HG03460 (cell line): ENCODE data around the gene MATCAP1.

Experiments
- ATAC-seq: cut with Tn5 transposase; IDR thresholded peaks from one replicate; pipeline ENCODE4 v1.9.1; 2021; ENCODE audit not compliant: unreplicated experiment

The MATCAP1 gene

DNA sequence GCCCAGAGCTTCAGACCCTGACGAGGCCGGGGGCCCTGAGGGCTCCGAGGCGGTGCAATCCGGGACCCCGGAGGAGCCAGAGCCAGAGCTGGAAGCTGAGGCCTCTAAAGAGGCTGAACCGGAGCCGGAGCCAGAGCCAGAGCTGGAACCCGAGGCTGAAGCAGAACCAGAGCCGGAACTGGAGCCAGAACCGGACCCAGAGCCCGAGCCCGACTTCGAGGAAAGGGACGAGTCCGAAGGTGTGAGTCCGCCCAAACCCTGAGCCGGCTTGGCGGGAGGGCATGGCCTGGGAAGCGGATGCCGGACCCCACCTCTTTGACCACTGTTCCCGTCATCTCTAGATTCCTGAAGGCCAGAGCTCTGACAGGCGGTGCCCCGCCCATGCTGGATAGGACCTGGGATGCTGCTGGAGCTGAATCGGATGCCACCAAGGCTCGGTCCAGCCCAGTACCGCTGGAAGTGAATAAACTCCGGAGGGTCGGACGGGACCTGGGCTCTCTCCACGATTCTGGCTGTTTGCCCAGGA is 9.0 kb downstream of the MATCAP1 start:
- ATAC-seq = no peak

DNA sequence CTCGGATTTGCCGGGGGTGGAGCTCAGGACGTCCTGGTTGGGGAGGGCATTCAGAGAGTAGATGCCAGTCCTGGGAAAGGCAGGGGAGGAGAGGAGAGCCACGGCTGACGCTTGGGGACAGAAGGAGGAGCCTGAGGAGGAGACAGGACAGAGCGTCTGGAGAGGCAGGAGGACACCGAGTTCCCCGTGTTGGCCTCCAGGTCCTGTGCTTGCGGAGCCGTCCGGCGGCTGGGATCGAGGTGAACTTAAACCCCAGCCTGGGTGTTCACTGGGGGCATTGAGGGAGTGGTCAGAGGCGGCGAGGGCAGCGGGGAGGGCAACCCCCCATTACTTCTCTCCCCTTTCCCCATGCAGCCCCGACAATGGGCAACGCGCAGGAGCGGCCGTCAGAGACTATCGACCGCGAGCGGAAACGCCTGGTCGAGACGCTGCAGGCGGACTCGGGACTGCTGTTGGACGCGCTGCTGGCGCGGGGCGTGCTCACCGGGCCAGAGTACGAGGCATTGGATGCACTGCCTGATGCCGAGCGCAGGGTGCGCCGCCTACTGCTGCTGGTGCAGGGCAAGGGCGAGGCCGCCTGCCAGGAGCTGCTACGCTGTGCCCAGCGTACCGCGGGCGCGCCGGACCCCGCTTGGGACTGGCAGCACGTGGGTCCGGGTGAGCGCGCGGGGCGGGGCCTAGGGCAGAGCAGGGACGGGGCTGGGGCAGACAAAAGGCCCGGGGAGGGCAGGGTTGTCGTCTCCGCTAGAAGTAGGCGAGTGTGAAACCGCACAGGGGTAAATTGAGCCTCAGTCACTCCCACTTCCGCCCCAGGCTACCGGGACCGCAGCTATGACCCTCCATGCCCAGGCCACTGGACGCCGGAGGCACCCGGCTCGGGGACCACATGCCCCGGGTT is 9.7 kb downstream of the MATCAP1 start:
- peak; percentile 38 for ATAC-seq

DNA sequence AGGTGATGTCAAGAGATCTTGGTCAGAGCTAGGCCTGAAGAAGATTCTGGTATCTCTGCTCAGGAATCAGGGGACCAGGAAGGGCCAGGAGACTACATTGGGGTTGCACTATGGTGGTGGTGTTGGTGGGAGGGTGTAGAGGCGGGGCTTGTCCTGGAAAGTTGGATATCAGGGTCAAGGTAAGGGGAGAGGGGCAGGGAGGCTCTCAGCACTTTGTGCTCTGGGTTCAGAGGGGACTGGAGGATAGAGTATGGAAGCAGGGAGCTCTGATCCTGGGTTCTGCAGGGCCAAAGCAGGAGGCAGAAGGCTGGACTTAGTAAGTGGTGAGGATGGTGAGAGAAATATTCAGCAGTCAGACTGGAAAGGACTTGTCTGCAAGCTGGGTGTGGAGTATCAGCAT is 10.4 kb downstream of the MATCAP1 start:
- ATAC-seq = no peak

DNA sequence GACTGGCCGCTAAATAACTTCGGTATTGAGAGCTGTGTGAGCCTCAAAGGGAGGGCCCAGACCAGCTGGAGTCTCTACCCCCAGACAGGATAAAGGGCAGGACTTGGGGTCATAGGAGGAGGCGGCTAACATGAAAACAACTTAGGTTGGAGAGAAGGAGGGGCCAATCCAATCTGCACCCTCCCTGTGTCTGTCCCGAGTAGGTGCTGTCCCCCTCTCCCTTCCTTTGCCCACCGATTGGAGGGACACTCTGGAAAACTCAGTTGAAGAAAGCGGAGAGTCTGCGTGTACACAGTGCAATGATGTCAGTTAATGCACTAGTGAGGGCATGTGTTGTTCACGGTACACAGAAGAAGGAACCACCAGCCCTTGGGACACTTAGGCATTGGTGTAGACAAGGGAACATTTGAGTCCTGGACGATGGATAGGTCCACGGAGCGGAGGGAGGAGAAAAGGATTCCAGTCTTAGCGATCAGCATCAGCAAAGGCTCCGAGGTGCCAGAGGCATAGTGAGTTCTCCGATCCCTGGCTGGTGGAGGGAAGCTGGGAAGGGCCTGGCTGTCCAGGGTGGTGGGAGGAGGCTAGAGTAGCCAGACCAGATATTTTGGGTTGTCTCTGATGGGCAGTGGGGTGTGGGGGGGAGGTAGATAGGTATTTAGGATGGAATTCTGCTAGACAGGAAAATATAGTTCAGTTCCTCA is 12.7 kb downstream of the MATCAP1 start:
- ATAC-seq = peak; percentile 8

DNA sequence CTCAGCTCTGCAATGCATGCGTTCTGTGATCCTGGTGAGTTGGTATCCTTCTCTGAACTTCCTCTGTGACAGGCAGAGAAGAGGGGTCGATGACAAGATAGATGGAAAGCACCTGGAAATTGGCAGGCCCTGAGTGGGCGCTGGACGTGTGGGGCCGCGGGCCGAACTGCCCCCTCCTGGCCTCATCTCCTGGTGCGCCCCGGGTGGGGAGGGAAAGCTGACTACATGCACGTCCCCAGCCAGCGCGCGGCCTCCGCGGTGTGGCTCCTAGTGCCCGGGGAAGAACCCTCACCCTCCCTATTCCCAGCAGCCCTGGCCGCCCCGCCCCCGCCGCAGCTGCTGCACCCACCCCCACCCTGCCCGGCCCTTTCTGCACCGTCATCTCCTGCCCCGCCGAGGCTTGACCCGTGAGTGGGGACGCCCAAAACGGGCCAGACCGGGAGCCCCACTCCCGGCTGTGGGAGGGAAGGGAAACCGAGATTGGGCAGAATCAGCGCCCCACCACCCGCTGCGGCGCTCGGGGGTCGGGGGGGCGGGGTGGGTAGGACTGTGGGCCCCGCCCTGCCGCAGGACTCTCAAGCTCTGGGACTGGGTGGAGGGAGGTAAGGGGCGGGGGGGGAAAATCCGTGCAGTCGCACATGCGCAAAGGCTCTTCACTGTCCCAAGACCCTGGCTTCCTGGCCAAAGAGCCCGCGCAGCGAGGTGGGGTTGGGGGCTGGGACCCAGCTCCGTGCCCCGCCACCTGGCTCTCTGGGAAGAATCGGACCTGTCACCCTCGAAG is 13.4 kb downstream of the MATCAP1 start, which contains the start of gene NOL3:
TSS of gene NOL3 (plus strand) at position 371 of the 781 bp plus-strand sequence.
- peak; percentile 45 for ATAC-seq

DNA sequence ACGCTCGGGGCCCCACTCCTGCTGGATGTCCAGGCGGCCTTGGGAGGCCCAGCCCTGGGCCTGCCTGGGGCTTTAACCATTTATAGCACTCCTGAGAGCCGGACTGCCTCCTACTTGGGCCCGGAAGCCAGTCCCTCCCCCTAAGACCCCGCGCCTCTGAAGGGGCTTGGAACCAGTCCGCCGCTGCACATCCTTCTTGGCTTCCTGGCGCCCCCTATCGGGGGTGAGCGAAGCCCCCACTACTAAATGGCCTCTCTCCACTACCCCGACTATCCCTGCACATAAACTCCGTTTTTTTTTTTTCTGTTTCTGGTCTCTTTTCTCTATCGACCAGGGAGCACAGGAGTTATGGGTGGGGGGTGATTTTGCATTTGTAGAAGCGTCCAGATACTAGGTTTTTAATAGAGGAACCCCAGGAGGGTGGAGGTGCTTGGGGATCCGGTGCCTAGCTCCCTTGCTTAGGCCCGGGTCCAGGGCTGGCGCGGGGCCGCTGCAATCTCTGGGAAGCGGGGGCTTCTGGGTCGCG is 14.1 kb downstream of the MATCAP1 start:
- no peak for ATAC-seq

DNA sequence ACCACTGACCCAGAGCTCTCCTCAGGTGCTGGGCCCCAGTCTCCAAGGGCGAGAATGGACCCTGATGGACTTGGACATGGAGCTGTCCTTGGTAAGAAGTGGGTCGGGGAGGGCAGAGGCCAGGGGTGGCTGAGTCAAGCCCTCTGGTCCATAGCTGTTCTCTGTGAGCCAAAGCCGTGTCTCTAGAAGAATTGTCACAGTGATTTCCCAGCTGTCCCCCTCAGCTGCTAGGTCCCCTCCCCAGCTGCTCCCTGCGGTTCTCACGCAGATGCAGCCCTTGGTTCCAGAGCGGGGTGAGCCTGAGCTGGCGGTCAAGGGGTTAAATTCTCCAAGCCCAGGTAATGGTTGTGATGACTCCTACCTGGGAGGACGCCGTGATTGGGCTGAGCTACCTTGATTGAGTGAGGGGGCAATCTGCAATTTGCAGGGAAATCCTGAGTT is 14.7 kb downstream of the MATCAP1 start:
- no peak for ATAC-seq

DNA sequence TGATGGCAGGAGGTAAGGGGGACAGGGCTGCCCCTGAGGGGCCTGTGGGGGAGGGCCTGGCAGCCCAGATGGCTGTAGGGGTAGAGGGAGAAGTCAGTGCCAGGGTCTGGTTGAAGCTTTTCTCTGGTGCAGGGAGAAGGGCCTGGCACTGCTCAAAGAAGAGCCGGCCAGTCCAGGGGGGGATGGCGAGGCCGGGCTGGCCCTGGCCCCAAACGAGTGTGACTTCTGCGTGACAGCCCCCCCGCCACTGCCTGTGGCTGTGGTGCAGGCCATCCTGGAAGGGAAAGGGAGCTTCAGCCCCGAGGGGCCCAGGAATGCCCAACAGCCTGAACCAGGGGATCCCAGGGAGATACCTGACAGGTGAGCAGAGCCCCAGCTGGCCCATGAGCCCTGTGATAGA is 16.2 kb downstream of the MATCAP1 start:
- no peak for ATAC-seq

DNA sequence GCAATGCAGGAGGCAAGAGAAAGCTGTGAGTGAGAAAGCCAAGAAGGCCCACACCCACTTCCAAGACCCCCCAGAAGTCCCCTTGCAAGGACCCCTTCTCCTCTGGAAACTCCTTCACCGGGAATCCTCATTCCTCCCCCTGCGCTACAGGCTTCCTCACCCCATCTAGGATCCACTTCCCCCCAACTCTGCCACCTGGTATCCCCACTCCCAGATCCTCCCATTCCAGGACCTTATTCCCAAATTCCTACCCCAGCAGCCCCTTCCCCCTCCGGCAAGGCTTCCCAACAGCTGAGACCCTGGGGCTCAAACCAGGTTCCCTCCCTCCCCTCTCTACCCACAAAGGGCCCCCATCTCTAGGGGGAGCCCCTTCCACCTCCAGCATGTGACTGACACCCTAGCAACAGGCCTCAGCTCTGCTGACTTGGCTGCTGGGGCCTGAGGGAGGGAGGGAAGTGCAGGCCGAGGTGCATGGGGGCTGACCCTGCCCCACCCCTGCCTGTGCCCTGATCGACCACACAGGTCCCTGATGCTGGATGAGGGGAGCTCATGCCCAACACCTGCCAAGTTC is 17.1 kb downstream of the MATCAP1 start:
- ATAC-seq = no peak

DNA sequence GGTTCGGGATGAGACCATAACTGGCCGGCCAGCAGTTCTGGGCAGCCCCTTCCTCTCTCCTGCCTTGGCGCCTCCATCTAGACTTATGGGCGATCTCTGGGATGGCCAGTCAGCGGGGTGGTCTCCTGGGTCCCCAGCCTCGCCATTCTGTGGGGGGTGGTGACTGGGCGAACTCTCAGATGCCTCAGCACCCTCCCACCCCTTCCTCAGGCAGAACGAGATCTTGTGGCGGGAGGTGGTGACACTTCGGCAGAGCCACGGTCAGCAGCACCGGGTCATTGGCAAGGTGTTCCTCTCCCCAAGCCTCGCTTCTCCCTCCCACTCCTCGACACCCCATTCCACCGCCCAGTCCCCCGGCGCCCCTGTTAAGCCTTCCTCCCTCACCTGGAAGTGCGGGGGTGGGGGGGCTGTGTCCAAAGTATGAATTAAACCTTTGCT is 17.6 kb downstream of the MATCAP1 start:
- ATAC-seq = no peak

DNA sequence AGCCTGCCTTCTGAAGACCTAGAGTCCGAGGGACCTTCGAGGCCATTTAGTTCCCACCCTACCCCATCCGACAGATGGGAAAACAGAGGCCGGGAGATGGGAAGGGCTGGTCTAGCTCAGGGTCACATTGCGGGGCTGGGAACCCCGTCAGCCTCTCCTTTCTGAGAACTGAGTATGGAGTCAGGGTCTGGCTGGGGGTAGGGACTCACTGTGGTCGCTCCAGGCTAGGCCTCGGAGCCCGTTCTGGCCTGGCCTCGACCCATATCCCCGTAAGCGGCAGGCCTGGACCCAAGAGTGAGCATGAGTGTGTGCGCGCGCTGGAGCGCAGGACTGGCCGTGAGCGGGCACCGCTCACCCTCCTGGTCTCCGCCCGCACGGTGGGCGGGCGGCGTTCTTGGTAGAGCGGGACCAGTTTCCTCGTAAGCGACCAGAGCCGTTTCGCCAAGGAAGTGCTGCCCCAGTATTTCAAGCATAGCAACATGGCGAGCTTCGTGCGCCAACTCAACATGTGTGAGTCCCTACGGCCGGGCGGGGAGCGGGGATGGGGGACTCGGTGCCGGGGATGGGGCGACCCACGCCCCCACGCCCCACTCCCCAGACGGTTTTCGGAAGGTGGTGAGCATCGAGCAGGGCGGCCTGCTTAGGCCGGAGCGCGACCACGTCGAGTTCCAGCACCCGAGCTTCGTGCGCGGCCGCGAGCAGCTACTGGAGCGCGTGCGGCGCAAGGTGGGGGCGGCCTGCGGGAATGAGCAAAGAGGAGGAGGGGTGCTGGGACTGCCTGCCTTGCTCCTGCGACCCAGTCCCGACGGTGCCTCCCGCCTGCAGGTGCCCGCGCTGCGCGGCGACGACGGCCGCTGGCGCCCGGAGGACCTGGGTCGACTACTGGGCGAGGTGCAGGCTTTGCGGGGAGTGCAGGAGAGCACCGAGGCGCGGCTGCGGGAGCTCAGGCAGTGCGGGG is 18.4 kb downstream of the MATCAP1 start:
- ATAC-seq = no peak

DNA sequence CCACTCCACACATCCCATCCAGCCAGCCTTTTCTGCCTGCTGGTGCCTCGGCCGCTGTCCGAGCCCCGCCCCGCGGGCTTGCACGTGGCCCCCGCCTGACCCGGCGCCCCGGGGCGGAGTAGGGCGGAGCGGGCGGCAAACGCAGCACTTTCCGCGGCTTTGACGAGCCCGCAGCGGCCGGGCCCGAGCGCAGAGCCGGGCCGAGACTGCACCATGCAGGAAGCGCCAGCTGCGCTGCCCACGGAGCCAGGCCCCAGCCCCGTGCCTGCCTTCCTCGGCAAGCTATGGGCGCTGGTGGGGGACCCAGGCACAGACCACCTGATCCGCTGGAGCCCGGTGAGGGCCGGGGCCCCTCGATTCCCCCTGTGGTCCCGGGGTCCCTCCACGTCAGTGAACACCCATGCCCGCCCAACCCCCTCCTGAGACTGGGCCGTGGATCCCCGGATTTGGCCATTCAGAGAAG is 19.1 kb downstream of the MATCAP1 start, which contains the start of gene HSF4:
TSS of gene HSF4 (plus strand) at position 147 of the 463 bp plus-strand sequence. CDS start at position 214, 67 bp downstream.
- no peak for ATAC-seq

DNA sequence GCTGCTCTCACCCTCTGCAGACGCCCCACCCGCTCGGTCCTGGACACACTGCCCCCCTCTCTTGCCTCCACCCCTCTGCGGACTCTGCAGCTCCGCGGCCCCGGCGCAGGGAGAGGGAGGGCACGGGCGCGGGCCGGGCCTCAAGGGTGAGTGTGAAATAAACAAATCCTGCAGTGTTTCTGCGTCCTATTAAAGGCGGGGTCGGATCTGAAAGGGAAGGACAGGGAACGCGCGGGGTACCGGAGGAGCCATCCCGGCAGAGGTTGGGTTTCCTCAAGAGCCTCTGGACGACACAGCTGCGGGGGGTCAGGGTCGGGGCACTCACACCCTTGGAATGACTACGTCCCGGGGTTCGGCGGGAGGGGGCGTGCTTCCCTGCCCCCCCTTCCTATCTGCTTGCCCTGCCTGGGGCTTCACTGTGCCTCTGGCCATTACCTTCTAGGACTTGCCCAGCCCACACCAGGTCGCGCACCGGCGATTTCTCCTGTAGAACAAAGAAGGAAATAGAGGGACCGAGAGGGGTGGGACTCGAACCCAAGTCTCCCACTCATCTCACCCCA is 19.7 kb downstream of the MATCAP1 start:
- no peak for ATAC-seq

DNA sequence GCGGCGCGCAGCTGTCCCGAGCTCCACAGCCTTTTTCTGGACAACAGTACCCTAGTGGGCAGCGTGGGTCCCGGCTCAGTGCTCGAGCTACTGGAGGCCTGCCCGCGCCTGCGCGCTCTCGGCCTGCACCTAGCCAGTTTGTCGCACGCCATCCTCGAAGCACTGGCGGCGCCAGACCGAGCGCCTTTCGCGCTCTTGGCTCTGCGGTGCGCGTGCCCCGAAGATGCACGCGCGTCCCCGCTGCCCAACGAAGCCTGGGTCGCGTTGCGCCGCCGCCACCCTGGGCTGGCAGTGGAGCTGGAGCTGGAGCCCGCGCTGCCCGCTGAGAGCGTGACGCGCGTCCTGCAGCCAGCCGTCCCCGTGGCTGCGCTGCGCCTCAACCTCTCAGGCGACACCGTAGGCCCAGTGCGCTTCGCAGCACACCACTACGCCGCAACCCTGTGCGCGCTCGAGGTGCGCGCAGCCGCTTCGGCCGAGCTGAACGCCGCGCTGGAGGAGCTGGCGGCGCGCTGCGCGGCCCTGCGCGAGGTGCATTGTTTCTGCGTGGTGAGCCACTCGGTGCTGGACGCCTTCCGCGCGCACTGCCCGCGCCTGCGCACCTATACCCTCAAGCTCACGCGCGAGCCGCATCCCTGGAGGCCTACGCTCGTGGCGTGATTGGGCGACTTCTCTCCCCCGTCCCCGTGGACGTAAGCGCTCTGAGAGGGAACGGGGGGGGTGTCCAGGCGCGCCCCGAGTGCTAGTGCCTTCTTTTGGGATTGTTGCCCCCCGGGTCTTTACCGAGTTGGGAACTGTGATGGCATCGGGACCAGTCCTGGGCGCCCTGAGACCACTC is 20.4 kb downstream of the MATCAP1 start:
- no peak for ATAC-seq

DNA sequence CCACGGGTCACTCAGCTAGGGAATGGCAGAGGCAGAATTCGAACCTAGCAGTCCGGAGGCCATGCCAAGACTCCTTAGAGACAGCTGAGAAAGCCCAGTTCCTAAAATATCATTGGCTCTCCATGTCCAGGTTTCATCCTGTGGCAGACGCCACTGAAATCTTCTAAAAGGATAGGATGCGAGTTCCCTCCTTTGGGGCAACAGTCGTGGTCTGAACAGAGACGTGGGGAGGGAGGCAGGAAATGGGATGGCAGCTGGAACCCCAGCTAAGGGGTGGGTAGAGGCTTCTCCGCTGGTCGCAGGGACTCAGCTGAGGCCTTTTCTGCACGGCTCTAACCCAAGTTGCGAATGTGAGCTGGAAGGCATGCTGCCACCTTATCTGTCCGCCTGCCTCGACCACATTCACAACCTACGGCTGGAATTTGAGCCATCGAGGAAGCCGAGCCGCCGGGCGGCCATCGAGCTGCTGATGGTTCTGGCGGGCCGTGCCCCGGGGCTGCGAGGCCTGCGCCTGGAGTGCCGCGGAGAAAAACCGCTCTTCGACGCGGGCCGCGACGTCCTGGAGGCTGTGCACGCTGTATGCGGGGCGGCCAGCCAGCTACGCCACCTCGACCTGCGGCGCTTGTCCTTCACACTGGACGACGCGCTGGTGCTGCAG is 21.1 kb downstream of the MATCAP1 start:
- ATAC-seq = no peak

DNA sequence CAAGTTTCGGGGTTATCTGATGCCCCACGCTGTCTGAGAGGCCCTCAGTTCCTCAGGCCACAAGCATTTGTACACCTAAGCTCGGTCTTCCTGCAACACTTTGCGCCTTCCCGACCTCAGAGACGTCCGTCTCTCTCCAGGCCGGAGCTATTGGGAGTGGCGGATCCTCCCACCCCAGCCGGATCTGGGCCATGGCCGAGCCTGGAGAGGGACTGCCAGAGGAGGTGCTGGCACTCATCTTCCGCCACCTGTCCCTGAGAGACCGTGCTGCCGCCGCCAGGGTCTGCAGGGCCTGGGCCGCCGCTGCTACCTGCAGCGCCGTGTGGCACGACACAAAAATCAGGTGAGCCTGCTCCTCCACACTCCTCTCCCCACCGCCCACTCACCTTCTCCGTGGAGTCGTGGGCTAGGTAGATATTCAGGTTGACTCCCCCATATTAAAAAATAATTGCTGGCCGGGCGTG is 22.1 kb downstream of the MATCAP1 start:
- ATAC-seq = no peak
